NOMO-1 (cell line): ENCODE measurements around the gene GPR142.

Experiments
- DNase-seq, 2 experiments: peaks; one replicate each; lab custom pipeline; 2025; ENCODE audit not compliant: unreplicated experiment in 2 of 2; lab: John Stamatoyannopoulos, UW

GPR142 gene

GRCh38 chr17:74417178-74418045 lies 50.1 kb downstream of the GPR142 start:
- peak in 1 of 2 experiments; percentile 9 for DNase-seq

- no peak for DNase-seq
These were observed 52.7 kb downstream of the GPR142 start for GRCh38 chr17:74419928-74420411.
